ENCODE results near the gene CCDC6. TPM values are rescaled to one million over a fixed set of nuclear protein-coding genes. Genes with fewer than 3 reads are reported as not detected.
"Not testable (repeated sequence)": the region's sequence is repeated elsewhere in the genome, so short reads cannot be mapped to it uniquely, and the experiment has no call there.

CCDC6 gene
- total RNA-seq, 1 donor from 2014 or later = 55.4 TPM

- Mint-ChIP-seq H3K4me1 (ENCODE audit: unreplicated experiment) (peaks cover 33% of the 10 kb centered on the region), H3K9me3 (peaks cover 4% of the 10 kb centered on the region), H3K36me3 (peaks cover 24% of the 10 kb centered on the region), H3K27me3 (no peaks in the 10 kb centered on the region), H3K27ac (no peak overlapping the region), H3K4me3 (no peak overlapping the region)
- DNase-seq (ENCODE audit: extremely low spot score, unreplicated experiment) = no peak
- TF ChIP-seq, protein P1, sequence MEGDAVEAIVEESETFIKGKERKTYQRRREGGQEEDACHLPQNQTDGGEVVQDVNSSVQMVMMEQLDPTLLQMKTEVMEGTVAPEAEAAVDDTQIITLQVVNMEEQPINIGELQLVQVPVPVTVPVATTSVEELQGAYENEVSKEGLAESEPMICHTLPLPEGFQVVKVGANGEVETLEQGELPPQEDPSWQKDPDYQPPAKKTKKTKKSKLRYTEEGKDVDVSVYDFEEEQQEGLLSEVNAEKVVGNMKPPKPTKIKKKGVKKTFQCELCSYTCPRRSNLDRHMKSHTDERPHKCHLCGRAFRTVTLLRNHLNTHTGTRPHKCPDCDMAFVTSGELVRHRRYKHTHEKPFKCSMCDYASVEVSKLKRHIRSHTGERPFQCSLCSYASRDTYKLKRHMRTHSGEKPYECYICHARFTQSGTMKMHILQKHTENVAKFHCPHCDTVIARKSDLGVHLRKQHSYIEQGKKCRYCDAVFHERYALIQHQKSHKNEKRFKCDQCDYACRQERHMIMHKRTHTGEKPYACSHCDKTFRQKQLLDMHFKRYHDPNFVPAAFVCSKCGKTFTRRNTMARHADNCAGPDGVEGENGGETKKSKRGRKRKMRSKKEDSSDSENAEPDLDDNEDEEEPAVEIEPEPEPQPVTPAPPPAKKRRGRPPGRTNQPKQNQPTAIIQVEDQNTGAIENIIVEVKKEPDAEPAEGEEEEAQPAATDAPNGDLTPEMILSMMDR (conservative IDR thresholded peaks at IDR 0.05) = no peak
These were observed 26.9 kb downstream of the CCDC6 start for GRCh38 chr10:59879363-59879913.

DNA sequence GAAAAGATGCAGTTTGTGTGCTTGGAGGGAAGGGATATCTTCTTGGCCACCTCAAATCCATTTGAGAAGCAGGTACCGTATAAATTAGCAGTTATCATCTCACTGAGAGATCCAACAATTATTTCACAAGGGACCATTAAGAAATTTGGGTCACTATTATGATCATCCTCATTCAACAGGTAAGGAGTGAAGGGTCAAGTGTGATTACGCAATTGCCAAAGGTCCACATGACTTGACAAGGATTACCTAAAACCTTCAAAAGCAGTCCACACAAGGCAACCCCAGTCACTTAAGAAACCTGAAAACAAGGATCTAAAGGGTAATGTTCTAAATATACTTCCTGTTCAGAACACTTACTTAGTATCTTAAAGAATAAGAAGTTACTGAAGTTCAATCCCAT is 27.4 kb downstream of the CCDC6 start:
- no peaks in the 10 kb centered on the region for H3K27me3 Mint-ChIP-seq
- H3K4me1 Mint-ChIP-seq (ENCODE audit: unreplicated experiment) = peaks cover 38% of the 10 kb centered on the region
- no peak for DNase-seq (ENCODE audit: extremely low spot score, unreplicated experiment)
- peaks cover 20% of the 10 kb centered on the region for H3K36me3 Mint-ChIP-seq
- TF ChIP-seq, protein P1 (conservative IDR thresholded peaks at IDR 0.05) = no peak
- H3K27ac Mint-ChIP-seq = no peak overlapping the region
- H3K4me3 Mint-ChIP-seq = no peak overlapping the region
- peaks cover 4% of the 10 kb centered on the region for H3K9me3 Mint-ChIP-seq

DNA sequence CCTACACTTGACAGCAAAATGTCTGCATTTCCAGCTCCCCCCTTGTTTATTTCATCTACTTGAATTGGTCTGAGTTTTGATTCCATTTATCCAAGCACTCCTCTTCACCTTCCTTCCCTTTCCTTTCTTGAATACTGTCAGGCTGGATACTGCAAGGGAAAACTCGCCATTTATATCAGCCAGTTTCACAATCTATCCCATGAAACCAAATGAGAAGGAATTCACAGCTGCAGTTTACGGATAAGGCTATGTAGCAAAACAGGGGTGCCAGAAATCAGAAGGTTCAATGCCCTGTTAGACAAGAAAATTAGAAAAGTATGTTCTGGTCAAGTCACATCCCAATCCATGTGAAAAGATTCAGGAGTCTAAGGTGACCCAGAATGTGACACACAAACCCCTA is 28.1 kb downstream of the CCDC6 start:
- H3K27ac Mint-ChIP-seq = no peak overlapping the region
- peaks cover 45% of the 10 kb centered on the region for H3K4me1 Mint-ChIP-seq (ENCODE audit: unreplicated experiment)
- H3K36me3 Mint-ChIP-seq = peaks cover 20% of the 10 kb centered on the region
- peaks cover 4% of the 10 kb centered on the region for H3K9me3 Mint-ChIP-seq
- H3K4me3 Mint-ChIP-seq = no peak overlapping the region
- DNase-seq (ENCODE audit: extremely low spot score, unreplicated experiment) = no peak
- TF ChIP-seq, protein P1 (conservative IDR thresholded peaks at IDR 0.05) = no peak
- H3K27me3 Mint-ChIP-seq = no peaks in the 10 kb centered on the region

- no peak for DNase-seq (ENCODE audit: extremely low spot score, unreplicated experiment)
- H3K27me3 Mint-ChIP-seq = no peaks in the 10 kb centered on the region
- no peak overlapping the region for H3K27ac Mint-ChIP-seq
- H3K4me1 Mint-ChIP-seq (ENCODE audit: unreplicated experiment) = peaks cover 55% of the 10 kb centered on the region
- no peak overlapping the region for H3K4me3 Mint-ChIP-seq
- TF ChIP-seq, protein P1 (conservative IDR thresholded peaks at IDR 0.05) = no peak
- peaks cover 4% of the 10 kb centered on the region for H3K9me3 Mint-ChIP-seq
- peaks cover 20% of the 10 kb centered on the region for H3K36me3 Mint-ChIP-seq
These were observed 29.1 kb downstream of the CCDC6 start for GRCh38 chr10:59877191-59877671.

GRCh38 chr10:59876695-59877094 is 29.7 kb downstream of the CCDC6 start:
- peaks cover 4% of the 10 kb centered on the region for H3K9me3 Mint-ChIP-seq
- no peaks in the 10 kb centered on the region for H3K27me3 Mint-ChIP-seq
- no peak overlapping the region for H3K4me3 Mint-ChIP-seq
- peaks cover 59% of the 10 kb centered on the region for H3K4me1 Mint-ChIP-seq (ENCODE audit: unreplicated experiment)
- DNase-seq (ENCODE audit: extremely low spot score, unreplicated experiment) = no peak
- H3K36me3 Mint-ChIP-seq = peaks cover 20% of the 10 kb centered on the region
- no peak overlapping the region for H3K27ac Mint-ChIP-seq
- TF ChIP-seq, protein P1 (conservative IDR thresholded peaks at IDR 0.05) = no peak

GRCh38 chr10:59876208-59876607 is 30.1 kb downstream of the CCDC6 start:
- not testable (repeated sequence) for H3K27me3 Mint-ChIP-seq; H3K4me3 Mint-ChIP-seq; H3K27ac Mint-ChIP-seq; H3K9me3 Mint-ChIP-seq; DNase-seq (ENCODE audit: extremely low spot score, unreplicated experiment)
- Mint-ChIP-seq H3K4me1 (ENCODE audit: unreplicated experiment) (peaks cover 58% of the 10 kb centered on the region), H3K36me3 (peaks cover 18% of the 10 kb centered on the region)

Measured in type B pancreatic cell (in vitro differentiated cells).